GM21576 (cell line): ENCODE results near the gene ARL3.
"Not testable (repeated sequence)": the region's sequence is repeated elsewhere in the genome, so short reads cannot be mapped to it uniquely, and the experiment has no call there.

Experiments used
- ATAC-seq: cut with Tn5 transposase; IDR thresholded peaks from one replicate; pipeline ENCODE4 v1.9.1; 2021; ENCODE audit warnings: mild to moderate bottlenecking, moderate library complexity; ENCODE audit not compliant: unreplicated experiment

Gene ARL3

DNA sequence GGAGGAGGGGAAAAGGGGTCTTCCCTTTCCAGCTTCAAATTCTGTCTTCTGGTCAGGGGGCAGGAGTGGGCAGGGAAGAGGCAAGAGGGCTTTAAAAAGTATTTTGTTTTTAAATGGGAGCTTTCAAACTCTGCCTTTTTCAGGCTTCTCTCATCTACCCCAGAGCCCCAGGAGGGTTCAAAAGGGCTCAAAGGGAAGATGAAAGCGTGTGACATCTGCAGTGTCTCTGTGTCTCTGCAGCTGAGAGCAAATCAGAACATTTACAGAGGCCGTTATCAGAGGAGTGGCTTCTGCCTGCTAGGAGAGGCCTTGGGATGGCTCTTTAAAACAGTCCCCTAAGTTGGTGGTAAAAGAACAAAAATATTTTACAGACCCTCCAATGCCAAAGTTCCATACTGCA is 39.6 kb downstream of the ARL3 start:
- ATAC-seq: no peak

DNA sequence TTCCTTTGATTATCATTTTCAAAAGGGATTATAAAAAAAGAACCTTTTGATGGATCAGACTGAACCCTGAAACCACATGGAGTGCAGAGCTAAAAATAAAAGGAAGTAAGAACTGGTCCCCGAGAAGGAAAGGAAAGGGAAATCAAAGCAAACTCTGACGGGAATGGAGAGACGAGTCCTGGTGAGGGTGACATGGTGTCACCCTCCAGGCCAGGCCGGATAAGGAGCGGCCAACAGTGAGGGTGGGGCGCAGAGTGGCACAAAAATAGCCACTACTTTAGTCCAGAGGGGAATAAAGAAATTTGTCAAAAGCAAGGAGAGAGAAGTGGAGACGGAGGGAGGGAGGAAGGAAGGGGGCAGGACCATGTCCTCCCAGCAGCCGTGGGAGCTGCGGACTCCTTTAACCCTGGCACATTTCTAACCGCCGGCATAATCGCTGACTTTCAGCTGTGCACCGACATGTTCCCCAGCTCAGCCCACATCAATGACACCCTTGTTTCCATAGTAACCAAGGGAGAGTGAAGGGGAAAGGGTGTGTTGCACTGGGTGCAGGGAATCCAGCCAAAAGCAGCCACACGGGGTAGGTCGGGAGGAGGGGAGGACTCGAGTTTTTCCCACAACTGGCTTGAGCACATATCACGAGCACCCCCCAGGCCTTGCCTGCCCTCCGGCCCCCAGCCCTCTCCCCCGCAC is 40.2 kb downstream of the ARL3 start:
- no peak for ATAC-seq

GRCh38 chr10:102673236-102673818 is 40.9 kb downstream of the ARL3 start:
- no peak for ATAC-seq

DNA sequence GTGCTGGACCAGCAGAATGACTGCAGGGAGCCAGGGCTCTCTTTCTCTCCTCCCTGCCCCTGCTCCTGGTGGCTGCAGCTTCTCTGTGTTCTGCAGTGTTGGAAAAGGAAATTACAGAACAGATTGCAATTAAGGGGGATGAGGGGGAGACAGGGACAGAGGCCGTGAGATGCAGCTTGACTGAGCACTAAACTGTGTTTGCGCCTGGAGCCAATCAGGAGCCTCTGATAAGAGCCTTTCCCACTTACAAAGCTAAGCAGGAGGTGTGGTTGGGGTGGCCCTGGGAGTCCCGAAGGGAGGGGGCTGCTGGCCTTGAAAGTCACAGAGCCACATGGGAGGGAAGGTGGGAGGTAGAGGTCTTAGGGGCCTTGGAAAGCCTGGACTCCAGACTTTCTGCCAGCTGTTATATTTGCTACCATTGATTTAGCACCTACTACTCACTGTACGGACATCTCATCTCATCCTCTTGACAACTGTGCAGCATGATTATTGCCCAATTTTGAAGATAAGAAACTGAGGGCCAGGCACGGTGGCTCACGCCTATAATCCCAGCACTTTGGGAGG is 43.2 kb downstream of the ARL3 start:
- no peak for ATAC-seq

- ATAC-seq: no peak
Measured at GRCh38 chr10:102670065-102670670, 44.0 kb downstream of the ARL3 start.

DNA sequence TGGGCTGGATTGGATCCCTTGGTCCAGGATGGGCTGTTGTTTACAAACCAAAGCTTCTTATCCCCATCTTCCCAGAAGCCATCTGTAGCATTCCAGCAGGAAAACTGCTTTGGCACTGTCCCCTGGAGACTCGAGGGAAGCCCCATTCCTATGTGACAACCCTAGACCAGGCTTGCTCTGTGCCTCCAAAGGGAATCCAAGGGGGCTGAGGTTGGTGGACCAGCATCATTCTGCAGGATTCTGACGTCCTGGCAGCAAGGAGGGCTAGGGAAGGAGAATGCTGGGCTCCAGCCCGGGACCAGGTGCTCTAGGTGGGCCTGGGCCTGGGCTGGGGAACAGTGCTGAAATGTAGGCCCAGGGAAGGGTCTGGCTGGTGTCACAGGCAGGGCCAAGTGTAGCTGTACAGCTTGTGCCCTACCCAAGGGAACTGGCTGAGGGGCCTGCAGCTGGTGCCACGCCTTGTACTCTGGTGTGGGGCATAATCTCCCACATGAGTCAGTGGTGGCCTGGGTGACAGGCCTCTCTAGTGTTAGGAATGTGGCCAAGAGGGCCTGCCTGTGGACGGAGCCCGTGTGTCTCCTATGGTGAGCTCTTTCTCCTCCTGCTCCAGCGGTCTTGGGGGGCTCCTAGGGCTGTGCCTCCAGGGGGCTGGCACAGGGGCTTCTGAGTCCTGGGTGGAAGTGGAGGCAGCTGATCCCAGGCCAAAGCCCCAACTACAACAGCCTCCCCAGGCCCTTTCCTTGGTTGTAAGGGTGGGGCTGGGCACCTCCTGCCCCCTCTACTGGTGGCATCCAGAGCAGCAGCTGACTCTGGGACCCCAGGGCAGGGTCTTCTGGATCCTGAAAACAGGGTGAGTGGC is 44.8 kb downstream of the ARL3 start:
- no peak for ATAC-seq

DNA sequence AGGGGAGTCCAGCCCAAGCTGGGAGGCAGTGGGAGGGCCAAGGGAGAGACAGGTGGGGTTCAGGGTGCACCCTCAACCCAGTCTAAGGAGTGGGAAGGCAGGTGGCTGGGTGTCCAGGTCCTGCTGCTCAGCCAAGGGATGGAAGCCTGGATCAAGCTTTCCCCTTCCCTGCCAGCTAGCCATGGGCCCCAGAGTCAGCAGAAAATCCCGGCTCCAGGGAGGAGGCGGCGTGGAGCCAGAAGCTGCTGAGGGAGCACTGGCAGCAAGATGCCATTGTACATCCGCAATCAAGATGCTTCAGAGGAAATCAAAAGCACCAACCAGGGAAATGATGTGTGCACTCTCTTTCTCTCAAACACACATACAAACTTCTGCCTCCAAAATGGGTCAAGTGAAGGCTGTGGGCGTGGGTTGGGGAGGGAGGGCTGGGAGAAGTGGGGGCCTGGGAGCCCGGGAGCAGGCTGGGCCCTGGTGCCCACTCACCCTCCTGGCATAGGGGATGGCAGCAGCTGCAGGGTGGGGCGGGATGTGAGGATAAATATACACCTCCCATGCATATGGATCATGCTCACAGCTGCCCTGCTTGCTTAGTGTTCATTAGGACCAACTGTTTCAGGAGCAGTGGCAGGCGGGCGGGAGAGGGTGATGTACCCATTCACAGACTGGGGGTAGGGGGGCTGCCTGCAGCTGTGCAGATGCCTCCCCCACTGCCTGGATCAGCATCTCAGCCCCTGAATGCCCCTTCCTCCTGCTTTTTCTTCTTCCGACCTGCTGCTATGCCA is 45.7 kb downstream of the ARL3 start:
- ATAC-seq: no peak

DNA sequence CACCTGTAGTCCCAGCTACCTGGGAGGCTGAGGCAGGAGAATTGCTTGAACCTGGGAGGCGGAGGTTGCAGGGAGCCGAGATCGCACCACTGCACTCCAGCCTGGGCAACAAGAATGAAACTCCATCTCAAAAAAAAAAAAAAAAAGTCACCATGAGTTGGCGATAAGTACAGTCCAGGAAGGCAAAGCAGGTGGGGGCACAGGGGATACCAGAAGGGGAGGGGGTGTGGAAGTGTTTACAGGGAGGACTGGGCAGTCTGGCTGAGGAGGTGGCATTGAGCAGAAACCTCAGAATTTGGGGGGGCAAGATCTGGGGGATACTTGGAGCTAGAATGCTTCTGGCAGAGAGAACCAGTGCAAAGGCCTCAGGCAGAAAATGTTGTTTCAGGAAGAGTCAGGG is 46.8 kb downstream of the ARL3 start:
- ATAC-seq: not testable (repeated sequence)

DNA sequence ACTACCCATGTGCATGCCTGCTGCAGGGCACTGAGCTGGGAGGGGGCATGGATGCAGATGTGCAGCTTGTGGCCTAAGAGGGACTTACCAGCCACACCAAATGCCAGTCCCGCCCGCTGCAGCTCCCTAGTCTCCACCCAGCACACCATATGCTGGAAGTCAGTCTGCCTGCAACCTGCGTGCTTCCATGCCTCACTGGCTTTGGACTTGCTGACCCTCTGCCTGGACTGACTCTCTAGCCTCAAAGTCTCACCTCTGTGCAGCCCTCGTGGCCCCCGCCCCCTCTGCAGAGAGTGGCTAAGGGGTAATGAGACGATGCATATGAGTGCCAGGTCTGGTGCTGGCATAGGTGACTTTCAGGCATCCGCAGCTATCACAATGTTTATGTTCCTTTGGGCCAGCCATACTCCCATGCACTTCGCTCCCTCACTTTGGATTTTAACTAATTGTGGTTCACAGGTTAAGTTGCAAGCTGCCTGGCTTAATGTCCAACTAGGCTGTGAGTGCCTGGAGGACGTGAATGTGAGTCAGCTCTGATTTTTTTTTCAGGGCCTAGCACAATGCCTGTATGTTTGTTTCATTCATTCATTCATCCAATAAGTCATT is 48.2 kb downstream of the ARL3 start:
- ATAC-seq: no peak

DNA sequence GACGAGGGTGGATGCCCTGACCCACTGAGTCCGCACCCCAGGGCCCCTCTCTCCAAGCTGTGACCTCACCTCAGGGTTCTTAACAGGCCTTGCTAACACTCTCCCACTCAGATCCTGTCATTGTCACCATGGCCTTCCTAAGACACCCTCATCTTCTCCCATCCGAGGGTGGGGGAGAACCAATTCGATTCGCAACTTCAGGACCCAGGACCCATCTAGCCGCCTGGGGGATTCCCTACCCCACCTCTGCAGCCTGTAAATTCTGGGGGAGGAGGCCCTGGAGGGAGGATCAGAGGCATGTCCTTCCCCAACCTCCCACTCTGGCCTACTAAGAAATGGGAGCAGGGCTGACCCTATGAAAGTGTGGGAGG is 52.6 kb downstream of the ARL3 start:
- peak; percentile 5 for ATAC-seq

GRCh38 chr10:102660888-102661657 is 53.1 kb downstream of the ARL3 start:
- peak; percentile 83 for ATAC-seq

- ATAC-seq: no peak
Measured at GRCh38 chr10:102658802-102659201, 55.4 kb downstream of the ARL3 start.

DNA sequence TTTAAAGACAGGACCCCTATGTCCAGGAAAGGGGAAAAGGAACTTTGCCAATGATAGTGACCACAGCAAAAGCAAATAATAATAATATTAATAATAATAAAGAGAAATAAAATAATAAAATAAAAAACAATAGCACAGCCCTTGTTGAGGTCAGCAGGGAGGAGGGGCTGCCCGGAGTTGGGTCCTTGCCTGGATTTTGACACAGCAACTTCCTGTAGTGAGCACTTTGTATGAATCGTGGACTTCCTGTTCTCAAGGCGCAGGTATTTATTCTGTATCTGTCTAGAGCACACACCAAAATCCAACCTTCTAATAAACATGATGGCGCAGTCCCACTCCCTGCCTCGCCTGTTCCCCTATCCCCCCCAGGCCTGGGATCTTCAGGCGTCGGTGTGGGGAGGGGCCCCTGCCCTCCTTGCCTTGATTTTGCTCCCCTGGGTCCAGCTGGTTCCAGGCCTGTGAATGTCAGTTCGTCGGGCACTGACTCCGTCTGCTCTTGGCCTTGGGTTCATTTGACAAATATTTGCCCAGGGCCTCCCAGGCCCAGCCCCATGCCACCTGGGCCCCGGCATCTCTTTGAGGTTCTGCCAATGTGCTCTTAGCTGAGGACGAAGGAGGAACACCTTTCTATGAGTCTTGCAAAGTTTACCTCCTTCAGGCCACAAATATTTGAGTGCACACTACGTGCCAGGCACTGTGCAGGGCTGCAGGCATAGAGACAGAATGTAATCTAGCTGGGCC is 56.0 kb downstream of the ARL3 start:
- no peak for ATAC-seq

DNA sequence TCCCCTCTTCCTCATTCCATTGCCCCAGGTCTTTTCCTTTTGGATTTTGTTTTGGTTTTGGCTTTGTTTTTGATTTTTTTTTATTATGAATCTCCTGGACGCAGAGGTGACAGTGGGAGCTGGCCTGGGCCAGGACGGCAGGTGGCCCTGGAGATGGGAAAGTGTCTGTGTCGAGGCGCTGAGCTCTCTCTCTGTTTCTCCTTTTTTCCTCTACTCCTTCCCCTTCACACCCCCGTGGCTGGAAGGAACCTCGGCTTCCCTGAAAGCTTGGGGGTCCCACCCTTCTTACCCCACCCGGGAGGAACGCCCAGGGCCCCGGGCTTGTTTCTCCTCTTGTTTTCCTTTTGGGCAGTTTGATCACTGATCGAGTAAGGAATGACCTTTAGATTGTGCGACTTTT is 56.7 kb downstream of the ARL3 start:
- no peak for ATAC-seq

DNA sequence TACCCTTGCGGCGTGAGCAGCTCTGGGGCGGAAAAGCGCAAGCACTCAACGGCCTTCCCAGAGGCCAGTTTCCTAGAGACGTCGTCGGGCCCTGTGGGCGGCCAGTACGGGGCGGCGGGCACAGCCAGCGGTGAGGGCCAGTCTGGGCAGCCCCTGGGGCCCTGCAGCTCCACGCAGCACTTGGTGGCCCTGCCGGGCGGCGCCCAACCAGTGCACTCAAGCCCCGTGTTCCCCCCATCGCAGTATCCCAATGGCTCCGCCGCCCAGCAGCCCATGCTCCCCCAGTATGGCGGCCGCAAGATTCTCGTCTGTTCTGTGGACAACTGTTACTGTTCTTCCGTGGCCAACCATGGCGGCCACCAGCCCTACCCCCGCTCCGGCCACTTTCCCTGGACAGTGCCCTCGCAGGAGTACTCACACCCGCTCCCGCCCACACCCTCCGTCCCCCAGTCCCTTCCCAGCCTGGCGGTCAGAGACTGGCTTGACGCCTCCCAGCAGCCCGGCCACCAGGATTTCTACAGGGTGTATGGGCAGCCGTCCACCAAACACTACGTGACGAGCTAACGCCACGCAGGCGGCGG is 57.3 kb downstream of the ARL3 start:
- ATAC-seq: no peak

GRCh38 chr10:102656026-102656425 is 58.2 kb downstream of the ARL3 start:
- ATAC-seq: no peak

DNA sequence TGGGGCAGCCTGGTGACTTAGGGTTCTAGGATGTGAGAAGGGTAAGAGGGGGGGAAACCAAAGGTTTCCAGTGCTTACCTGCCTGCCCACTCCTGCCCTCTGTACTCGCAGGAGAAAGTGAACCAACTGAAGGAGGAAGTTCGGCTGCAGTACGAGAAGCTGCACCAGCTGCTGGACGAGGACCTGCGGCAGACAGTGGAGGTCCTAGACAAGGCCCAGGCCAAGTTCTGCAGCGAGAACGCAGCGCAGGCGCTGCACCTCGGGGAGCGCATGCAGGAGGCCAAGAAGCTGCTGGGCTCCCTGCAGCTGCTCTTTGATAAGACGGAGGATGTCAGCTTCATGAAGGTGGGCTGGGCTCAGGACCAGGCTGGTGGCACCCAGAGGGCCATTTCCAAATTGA is 59.2 kb downstream of the ARL3 start:
- no peak for ATAC-seq

- no peak for ATAC-seq
Measured at GRCh38 chr10:102654566-102654965, 59.6 kb downstream of the ARL3 start.
